K562 treated with DMSO at 1 percent for 4 hours (cell line): ENCODE measurements around the gene NUP210L. TPM values are rescaled to one million over a fixed set of nuclear protein-coding genes. Genes with fewer than 3 reads are reported as not detected.

Experiments used
- total RNA-seq: library from RNA; unstranded; fragments of 300-600 nt; gene quantifications from 2 replicates; pipeline ENCODE4 v1.2.3, GENCODE V29; 2022; ENCODE audit not compliant: insufficient read depth

The NUP210L gene
- not detected in 2 replicates for total RNA-seq

DNA sequence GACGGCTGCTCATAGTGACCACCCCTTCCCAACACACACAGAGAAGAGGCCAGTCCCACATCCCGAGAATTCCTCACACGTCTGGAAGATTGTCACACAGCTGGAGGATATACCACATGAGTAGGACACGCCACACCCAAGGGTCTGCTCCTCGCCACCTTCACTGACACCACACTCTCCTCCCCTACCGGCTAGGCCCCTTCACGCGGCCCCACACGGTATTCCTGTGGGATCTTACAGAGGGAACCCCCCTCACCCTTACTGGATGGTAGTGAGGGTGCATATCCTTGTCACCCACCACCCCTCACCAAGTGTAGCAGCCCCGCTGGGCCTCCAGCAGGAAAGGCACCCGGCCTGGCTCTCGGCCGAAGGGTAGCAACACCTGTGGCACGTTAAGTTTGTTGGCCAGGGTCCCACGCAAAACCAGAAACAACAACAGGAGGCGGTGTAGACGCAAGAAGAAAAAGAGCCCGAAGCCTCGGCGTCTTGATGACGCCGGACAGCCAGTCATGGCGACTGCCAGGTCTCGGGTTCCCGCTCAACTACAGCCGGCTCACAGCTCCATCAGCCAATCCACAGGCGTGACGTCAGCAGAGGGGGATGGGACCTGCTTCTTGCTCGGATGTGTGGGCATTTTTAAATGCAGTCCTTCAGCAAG, at the start of gene NUP210L:
TSS of gene NUP210L (minus strand) at position 540 of the 658 bp plus-strand sequence.

DNA sequence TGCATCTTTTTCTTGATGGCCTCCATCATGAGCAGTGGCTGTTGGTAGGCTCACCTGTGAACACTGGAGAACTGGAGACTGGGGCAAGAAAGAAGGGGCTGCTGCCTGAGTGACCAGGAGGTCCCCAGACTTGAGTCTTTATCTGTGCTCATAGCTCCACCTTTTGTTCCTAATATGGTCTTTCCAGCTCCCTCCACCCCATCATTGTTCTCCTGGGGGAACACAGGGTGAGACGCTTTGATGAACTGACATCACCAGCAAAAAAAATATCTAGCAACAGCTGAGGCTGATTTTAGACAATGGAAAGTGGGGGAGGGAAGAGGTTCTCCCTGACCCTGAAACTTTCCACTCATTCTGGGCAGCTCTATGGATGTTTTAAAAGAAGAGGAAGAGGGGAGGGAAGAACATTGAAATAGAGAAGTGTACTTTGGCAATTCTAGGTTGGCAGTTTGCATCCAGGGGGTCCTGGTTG, 37.2 kb upstream of the NUP210L start, which contains the start of gene TPM3:
TSS of gene TPM3 (minus strand) at position 111 of the 472 bp plus-strand sequence. CDS start at position 29, 82 bp downstream.

DNA sequence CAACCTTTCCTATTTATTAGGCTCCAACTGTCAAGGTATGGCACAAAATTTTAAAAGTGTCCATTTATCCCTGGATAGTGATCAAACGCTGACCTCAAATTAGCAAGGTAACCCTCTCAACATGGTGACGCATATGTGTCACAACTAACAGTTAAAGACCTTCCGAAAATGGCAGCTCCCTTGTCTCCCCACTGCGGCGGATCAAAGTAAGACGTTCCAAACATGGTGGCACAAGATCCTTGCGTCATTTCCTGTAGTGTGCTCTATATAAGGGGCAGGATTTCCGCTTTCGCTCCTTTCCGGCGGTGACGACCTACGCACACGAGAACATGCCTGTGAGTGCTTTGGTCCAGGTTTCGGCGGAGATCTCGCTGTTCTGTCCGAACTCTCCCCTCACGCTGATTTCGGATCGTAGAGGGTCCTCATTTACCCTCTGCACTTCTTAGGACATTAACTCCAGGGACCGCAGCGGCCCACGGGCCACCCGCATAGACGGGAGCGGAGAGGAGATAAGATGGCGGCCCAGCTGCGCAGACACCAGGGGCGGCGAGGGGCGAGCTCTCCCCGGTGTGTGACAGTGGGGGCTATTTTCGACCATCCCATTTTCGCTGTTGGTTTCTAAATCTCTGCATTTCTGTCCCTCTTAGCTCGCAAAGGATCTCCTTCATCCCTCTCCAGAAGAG, 164.3 kb downstream of the NUP210L start, which contains the start of gene RPS27:
TSS of gene RPS27 (plus strand) at position 295 of the 683 bp plus-strand sequence. CDS start at position 330, 35 bp downstream.

DNA sequence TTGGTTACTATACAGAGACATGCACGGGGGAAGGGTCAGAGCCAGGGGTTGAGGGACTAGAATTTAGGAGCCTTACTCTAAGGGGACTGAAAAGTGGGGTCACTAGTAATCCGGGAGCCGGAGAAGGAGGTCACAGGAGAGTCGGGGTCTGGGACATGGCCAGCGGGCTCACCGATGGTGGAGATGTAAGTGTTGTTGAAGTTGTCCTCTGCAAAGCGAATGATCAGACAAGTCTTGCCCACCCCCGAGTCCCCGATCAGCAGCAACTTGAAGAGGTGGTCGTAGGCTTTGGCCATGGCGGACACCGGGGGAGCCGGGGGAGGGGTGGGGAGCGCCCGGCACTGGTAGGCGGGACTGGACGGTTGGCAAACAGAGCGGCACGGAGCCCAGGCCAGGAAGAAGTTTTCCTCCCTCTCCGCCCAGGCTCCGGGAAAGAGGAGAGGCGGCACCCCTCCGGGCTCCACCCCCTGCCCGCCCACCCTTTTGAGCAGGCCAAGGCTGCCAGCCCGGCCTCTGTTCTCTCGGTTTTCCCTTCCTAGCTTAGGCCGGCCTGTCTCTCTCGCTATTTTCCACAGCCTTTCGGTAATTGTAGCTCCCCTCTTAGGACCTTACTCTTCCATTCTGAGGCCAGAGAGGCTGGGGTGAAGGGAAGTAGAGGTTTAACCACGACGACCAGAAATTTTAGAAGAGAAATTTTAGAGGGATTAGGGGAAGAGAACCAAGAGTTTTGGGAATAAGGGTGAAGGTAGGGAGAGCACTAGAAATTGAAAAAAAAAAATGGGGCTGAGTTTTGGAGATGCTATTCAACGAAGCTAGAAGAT, 168.7 kb downstream of the NUP210L start, which contains the start of gene RAB13:
TSS of gene RAB13 (minus strand) at position 399 of the 821 bp plus-strand sequence. CDS start at position 296, 103 bp downstream.

DNA sequence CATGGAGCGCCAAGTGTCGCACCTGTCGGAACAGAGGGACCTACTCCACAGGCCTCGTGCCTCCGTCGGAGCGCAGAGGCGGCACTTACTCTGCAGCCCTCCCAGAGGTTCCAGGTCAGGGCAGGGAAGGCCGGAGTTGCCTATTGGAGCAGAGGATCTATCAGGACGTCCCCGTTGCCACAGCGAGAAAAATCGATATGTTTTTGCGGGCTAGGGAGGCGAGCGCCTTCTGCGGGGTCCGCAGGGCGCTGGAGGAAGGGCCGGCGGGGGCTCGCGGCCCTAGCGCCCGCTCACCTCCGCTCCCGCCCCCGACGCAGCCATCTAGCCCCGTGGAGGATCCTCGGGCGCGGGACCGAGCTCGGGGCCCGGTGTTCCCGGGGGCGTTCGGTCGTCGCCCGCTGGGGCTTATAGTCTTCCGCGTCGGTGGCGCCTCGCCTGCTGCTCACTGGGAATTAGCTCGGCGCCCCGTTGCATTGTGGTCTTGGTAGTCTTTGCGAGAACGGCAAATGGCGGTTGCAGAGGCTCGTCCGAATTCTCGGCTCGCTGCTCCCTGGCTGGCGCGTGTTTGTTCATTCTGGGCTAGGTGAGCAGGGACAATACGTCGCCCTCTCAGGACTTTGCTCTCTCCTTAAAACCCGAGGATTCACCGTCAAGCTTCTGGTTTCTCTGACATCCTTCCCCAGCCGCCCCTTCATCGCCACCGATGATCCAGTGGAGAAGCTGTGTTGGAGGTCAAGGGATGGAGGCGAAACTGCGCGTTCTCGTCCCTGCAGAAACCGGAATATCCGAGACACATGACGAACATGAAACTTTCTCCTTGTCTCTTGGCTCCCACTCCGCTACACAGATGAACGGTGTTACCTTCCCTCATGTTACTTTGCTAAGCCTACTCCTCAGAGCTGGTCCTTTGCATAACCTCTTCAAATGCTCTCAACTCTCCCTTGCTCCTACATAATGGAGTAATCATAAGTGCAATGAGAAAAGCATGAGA, 177.3 kb downstream of the NUP210L start, which contains the start of gene JTB:
TSS of gene JTB (minus strand) at position 425 of the 991 bp plus-strand sequence. CDS start at position 3, 422 bp downstream.

DNA sequence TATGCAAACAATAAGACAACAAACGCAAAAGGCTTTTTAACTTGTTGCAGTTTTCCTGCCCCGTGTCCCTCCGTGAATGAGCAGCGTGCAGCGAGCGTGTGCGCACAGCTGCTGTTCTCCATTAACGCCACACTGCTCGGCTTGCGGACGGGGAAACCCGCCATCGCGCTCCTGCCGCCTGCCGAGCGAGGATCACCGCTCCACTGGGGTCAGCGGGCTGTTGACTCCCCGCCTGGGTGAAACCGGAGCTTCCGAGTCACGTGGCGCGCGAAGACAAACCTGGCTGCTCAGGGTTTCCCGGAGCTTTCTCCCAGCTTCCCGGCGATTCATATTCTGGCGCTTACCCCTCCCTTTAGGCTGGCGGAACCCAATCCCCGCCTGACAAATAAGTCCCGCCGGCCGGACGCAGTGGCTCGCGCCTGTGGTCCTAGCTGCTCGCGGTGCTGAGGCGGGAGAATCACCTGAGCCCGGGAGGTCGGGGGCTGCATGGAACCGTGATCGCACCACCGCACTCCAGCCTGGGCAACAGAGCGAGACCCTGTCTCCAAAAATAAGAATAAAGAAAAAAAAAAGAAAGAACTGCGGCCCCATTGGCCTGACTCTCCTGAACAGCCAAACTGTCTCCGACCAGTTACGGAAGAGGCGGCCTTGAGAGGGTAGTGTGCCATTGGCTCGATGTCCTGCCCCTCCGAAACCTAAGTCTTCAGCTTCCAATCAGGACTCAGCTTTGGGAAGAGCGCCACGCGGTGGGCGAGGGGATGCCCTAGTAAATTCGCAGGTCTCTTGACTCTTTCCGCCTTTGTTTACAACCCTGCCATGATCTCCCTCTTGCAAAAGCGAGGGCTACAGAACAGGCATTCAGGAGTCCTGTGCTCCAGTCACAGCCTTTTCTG, 187.5 kb downstream of the NUP210L start, which contains the start of gene CREB3L4:
TSS of gene CREB3L4 (plus strand) at position 796 of the 893 bp plus-strand sequence. CDS start 624 bp downstream, outside the sequence.

DNA sequence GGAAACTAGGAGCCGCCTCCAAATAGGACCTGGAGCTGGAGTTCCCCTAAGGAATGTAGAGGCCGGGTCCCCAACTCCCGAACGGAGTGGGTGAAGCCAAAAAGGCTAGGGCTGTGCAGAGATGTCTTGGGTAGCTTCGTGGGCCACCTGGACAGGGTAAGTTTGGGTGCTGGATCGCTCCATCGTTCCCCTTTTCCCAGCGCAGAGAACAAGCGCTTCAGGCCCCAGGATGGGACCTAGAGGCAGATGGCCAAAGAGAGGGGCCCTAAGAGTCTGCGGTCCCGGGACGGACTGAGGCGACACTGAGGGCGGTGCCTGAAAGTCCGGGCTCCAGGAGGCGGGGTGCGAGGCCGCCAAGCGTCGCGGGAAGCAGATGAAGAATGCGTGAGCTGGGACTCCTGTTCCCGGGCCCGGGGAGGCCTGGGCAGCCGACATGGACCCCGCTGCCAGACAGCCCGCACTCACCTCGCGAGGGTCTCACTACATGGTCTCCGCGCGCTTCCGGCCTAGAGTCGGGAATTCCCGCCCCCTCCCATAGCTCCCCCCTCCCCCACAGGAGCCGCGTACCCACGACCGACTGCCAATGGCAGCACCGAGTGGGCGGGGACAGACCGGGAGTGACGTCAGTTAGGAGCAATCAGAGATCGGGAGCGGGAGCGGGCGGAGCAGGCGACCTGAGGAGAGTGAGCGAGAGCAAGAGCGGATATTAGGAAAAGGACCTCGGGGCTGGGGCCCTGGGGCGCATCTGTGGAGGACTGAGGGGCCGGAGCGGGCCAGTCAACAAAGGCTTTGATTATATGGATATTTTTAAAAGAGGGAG, 191.6 kb downstream of the NUP210L start, which contains the start of gene SLC39A1:
TSS of gene SLC39A1 (minus strand) at position 508 of the 820 bp plus-strand sequence. CDS start 822 bp downstream, outside the sequence.

DNA sequence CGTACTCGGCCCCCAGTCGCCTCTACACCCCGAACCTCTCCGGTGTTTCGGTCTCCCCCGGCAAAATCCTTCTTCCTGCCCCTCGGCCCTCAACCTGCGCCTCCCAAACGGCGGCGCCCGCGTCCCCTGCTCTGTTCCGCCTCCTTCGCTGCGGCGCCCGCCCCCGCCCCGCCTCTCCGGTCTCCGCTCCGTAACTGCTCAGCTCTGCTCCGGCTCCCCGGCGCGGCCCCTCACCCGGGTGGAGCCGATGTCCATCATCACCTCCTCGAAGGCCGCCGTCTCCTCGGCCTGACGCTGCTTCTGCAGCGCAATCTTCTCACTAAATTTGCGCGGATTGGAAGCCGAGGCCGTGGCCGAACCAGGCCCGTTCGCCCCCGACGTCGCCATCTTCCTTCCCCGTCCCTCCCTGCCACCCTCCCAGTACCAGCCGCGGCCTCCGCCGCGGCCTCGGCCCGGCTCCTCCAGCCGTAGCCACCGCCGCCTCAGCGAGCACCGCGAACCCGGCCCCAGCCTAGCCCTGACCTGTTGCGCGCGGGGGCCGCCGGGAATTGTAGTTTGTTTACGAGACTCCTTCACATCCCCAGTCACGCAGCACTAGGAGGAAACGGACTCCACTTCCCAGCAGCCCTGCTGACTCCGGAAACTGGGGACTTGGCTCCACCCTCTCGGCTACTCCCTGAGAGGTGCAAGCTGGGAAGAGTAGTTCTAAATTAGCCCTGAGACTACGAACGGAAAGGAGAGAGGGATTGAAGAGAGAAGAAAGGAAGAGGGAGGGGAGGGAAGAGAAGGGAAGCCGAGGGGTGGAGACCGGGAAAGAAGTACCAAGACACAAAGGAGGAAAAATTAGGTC, 196.5 kb downstream of the NUP210L start, which contains the start of gene CRTC2:
TSS of gene CRTC2 (minus strand) at position 502 of the 850 bp plus-strand sequence. CDS start at position 387, 115 bp downstream.

DNA sequence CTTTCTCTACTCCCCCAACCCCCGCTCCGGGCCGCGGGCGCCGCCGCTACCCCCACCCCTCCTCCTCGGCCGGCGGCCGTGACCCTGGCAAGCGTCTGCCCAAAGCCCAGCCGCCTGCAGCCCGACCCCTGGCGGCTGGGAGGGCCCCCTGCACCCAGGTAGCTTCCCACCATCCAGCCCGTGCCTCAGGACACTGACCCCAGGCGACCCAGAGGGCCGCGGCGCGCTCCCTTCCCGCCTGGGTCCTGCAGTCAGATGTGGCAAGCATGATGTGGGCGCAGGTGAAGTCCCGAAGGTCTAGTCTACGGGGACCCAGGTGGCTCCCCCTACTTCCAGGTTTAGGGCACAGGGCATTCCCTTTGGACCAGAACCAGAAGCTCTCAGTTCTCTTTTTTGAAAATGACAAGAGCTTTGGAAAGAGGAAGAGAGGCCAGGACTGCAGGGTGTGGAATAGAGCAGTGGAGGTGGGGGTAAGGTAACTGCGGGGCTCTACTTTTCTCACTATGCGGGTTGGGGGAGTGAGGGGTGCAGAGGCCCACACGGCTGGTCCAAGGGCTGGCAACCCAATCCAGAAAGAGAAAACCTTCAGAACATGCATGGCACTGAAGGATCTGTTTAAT, 208.1 kb downstream of the NUP210L start, which contains the start of gene DENND4B:
TSS of gene DENND4B (minus strand) at position 97 of the 620 bp plus-strand sequence. CDS start 2,344 bp downstream, outside the sequence.

Other genes starting within 250 kb of the NUP210L start
- gene GATAD2B, start 232.1 kb downstream of the NUP210L start, total RNA-seq, result 9.6 and 15.4 TPM in 2 replicates
- 37.6 and 43.8 TPM in 2 replicates for gene DENND4B, start 208.4 kb downstream of the NUP210L start, total RNA-seq
- 23.1 and 36.3 TPM in 2 replicates for gene CRTC2, start 196.5 kb downstream of the NUP210L start, total RNA-seq
- gene SLC39A1, start 191.5 kb downstream of the NUP210L start, total RNA-seq, result 68.9 and 74.1 TPM in 2 replicates
- gene CREB3L4, start 187.2 kb downstream of the NUP210L start, total RNA-seq, result 22.8 and 26.2 TPM in 2 replicates
- 246 and 283 TPM in 2 replicates for gene JTB, start 177.4 kb downstream of the NUP210L start, total RNA-seq
- 145 and 147 TPM in 2 replicates for gene RAB13, start 168.7 kb downstream of the NUP210L start, total RNA-seq
- 13,688 and 15,944 TPM in 2 replicates for gene RPS27, start 164.3 kb downstream of the NUP210L start, total RNA-seq
- 329 and 336 TPM in 2 replicates for gene TPM3, start 37.0 kb upstream of the NUP210L start, total RNA-seq
- gene CFAP141, start 51.3 kb upstream of the NUP210L start, total RNA-seq, result not detected in 2 replicates
- 99.0 and 111 TPM in 2 replicates for gene UBAP2L, start 65.9 kb upstream of the NUP210L start, total RNA-seq
- gene HAX1, start 117.6 kb upstream of the NUP210L start, total RNA-seq, result 197 and 249 TPM in 2 replicates
- gene AQP10, start 166.0 kb upstream of the NUP210L start, total RNA-seq, result 1.2 and 1.5 TPM in 2 replicates
- 16.6 and 22.7 TPM in 2 replicates for gene ATP8B2, start 170.5 kb upstream of the NUP210L start, total RNA-seq